ACHN (cell line): ENCODE measurements around the gene MFN1.

Experiments used
- DNase-seq: peaks from one replicate; pipeline ENCODE4 v3.0.0-alpha.2; 2015
- in situ Hi-C: cut with HindIII; loops from 2 replicates; pipeline ENCODE4 v1.10.0; 2017; ENCODE audit warnings: low sequenced_read_pairs, low pct_ligation_motif_present, low pct_unique_long_range_greater_than_20kb

Gene MFN1

GRCh38 chr3:179416681-179417080 is 69.2 kb downstream of the MFN1 start:
- in situ Hi-C loops: no loop called here

GRCh38 chr3:179418610-179419009 is 71.1 kb downstream of the MFN1 start:
- no peak for DNase-seq
- in situ Hi-C loops: no loop called here

More at GRCh38 chr3:179416681-179417080, 69.2 kb downstream of the MFN1 start:
- DNase-seq: no peak

GRCh38 chr3:179421500-179421899 is 74.0 kb downstream of the MFN1 start:
- DNase-seq: peak; percentile 17
- in situ Hi-C loops: no loop called here

DNA sequence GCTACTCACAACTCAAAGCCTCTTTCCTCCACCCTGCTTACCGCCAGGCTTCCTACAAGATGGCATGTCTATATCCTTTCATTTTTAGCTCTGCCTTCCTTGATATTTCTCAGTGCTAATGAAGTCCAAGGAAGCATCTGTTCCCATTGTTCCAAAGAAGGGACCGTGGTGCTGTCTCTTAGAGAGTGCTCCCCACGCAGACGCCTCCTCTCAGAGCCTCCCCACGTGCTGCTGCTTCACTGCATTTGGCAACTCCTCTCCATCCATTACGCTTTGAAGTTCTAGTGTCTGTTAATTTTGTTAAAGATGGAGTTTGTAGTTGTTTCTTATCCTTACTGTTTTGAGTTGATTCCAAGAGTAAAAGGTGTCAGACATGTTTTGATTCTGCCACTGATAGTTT is 77.6 kb downstream of the MFN1 start:
- no peak for DNase-seq
- in situ Hi-C loops: no loop called here

DNA sequence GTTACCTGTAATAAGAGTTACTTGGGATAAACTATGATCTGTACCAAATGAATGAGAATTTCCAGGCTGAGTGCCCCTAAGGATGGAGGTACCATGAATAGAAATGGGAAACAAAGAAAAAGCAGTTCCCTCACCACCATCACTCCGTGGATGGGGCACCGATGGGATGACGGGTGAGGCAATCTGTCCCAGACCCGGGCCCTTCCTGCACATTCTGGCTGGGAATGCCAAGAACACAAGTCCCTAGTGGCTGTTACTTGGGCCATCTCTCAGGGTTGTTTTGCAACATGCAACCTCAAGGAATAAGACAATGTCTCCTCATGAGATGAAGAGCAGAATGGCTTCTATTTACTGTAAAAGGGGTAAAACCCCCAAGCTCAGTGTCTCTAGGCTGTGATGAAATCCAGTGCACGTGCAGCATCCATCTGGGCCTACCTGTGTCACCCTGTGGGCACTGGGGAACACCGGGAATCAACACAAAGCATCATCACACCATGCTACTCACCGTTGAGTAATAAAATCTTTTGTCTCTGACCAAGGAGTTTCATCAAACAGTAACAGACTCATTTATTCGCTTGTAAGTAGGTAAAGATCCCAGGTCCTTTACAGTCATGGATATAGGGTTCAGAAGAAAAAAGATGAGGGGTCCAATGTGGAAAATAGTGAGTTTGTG is 81.5 kb downstream of the MFN1 start:
- no peak for DNase-seq
- in situ Hi-C loops: no loop called here

GRCh38 chr3:179430277-179430870 is 82.9 kb downstream of the MFN1 start:
- in situ Hi-C loops: no loop called here
- no peak for DNase-seq

GRCh38 chr3:179432021-179432420 is 84.5 kb downstream of the MFN1 start:
- in situ Hi-C loops: no loop called here
- no peak for DNase-seq

DNA sequence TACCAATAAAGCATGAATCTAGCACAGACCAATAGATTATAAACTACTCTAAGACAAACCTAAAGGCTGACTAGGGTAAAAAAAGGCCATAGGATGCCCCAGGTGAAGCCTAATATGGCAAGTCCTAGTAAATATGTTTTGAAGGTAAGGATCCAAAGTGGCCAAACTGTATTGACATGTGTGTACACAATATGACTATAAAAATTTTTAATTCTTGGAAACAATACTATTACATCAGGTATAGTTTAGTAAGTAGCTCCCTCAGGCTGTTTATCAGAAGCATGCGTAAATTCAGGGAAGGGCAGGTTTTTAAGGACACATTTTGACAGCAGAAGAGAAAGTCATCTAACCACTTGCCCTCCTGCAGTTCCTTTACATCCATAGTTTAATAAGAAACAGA is 84.9 kb downstream of the MFN1 start:
- in situ Hi-C loops: no loop called here
- DNase-seq: no peak

DNA sequence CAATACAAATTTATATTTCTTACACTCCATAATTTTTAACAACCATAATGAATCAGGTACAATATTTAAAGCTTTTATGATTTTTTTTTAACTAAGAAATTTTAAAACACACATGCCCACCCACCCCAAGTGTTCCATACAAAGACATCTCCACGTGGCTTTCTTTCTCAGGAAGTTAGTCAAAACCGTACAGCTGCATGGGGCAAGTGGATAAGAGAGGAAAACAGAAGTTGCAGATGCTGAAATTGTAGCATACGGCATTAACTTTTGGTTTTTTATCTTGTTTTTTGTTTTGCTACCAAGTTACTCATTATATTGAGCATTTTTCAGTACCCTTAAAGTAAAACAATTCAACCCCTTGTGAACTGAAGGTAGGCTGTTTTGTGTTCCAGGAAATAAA is 89.0 kb downstream of the MFN1 start:
- in situ Hi-C loops: no loop called here
- no peak for DNase-seq

GRCh38 chr3:179438841-179439240 is 91.3 kb downstream of the MFN1 start:
- no peak for DNase-seq
- in situ Hi-C loops: no loop called here
